ENCODE data around the gene CCDC187.

GRCh38 chr9:136277746-136278145 lies 26.1 kb downstream of the CCDC187 start:
- TF ChIP-seq EZH2 (IDR thresholded peaks at IDR 0.05; ENCODE audit: borderline replicate concordance, insufficient read depth, low read length, poor library complexity, severe bottlenecking): no peak
- no peak for TF ChIP-seq POLR2AphosphoS5 (IDR thresholded peaks at IDR 0.05)
- TF ChIP-seq CTCF (IDR thresholded peaks at IDR 0.05; ENCODE audit: poor library complexity, severe bottlenecking): no peak
- TF ChIP-seq, protein P1, sequence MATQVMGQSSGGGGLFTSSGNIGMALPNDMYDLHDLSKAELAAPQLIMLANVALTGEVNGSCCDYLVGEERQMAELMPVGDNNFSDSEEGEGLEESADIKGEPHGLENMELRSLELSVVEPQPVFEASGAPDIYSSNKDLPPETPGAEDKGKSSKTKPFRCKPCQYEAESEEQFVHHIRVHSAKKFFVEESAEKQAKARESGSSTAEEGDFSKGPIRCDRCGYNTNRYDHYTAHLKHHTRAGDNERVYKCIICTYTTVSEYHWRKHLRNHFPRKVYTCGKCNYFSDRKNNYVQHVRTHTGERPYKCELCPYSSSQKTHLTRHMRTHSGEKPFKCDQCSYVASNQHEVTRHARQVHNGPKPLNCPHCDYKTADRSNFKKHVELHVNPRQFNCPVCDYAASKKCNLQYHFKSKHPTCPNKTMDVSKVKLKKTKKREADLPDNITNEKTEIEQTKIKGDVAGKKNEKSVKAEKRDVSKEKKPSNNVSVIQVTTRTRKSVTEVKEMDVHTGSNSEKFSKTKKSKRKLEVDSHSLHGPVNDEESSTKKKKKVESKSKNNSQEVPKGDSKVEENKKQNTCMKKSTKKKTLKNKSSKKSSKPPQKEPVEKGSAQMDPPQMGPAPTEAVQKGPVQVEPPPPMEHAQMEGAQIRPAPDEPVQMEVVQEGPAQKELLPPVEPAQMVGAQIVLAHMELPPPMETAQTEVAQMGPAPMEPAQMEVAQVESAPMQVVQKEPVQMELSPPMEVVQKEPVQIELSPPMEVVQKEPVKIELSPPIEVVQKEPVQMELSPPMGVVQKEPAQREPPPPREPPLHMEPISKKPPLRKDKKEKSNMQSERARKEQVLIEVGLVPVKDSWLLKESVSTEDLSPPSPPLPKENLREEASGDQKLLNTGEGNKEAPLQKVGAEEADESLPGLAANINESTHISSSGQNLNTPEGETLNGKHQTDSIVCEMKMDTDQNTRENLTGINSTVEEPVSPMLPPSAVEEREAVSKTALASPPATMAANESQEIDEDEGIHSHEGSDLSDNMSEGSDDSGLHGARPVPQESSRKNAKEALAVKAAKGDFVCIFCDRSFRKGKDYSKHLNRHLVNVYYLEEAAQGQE (IDR thresholded peaks at IDR 0.05; ENCODE audit: borderline replicate concordance): no peak

All from neural cell (in vitro differentiated cells).